ENCODE data around the gene KLHL15. TPM values are rescaled to one million over a fixed set of nuclear protein-coding genes. Genes with fewer than 3 reads are reported as not detected.

Gene KLHL15
- total and polyA plus RNA-seq, 2 of the 13 experiments (the other 11 are each of a cell fraction or from before 2014, with no cell fraction given) = 2.8 to 5.5 TPM

DNA sequence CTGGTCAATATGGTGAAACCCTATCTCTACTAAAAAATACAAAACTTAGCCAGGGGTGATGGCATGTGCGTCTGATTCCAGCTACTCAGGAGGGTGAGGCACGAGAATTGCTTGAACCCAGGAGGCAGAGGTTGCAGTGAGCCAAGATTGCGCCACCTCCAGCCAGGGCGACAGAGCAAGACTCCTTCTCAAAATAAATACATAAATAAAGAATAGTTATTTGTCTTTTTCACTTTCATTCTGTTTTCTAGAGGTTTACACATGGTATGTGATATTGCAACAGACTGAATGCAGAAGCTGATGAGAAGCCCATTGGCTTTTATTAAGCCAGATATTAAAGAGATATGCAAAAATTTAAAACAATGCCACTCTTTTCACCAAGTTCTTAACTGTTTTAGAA, 8.2 kb downstream of the KLHL15 start:
- WGBS (ENCODE audit: low lambda C conversion rate) = 94% methylated on average over 4 of the region's 4 CpGs
- ATAC-seq = no peak
- ChIA-PET POLR2A (no interaction called here), CTCF (ENCODE audit: low intra/inter-chr PET ratio, low total read pairs) (no interaction called here)
- Histone ChIP-seq H2AFZ (ENCODE audit: low read length) (no peak overlapping the region), H3K9me3 (ENCODE audit: low read length) (no peaks in the 10 kb centered on the region), H4K20me1 (ENCODE audit: insufficient read depth, low read length) (no peaks in the 10 kb centered on the region), H3K4me2 (ENCODE audit: low read depth, low read length) (no peak overlapping the region), H3K36me3 (replicated peaks in 1 of 2; ENCODE audit: control insufficient read depth in 1 of 2, insufficient read depth in 2 of 2, low read length in 2 of 2) (0 out of 5 replicates have a peak, but pooled peaks cover 0 to 3% of the 10 kb centered on the region in 2 experiments), H3K27ac (ENCODE audit: extremely low read length, insufficient read depth, low read length) (no peak overlapping the region), H3K9ac (ENCODE audit: insufficient read depth, low read depth, low read length) (no peak overlapping the region), H3K4me3 (replicated peaks in 1 of 3; ENCODE audit: insufficient read depth in 1 of 3, low read depth in 2 of 3, low read length in 3 of 3) (no peak overlapping the region), H3K27me3 (ENCODE audit: control insufficient read depth in 1 of 2, insufficient read depth in 2 of 2, low read length in 2 of 2) (no peaks in the 10 kb centered on the region), H3K4me1 (ENCODE audit: insufficient read depth, low read length) (peaks cover 23% of the 10 kb centered on the region), H3K79me2 (ENCODE audit: insufficient read depth, low read length) (peaks cover 43% of the 10 kb centered on the region)
- intact Hi-C loops (cut with micrococcal nuclease; ENCODE audit: unreplicated experiment) (no loop called here), in situ Hi-C loops (cut with HindIII; ENCODE audit: extremely low pct_ligation_motif_present, low pct_unique_long_range_greater_than_20kb) (no loop called here)
- TF ChIP-seq AGO1 (IDR thresholded peaks at IDR 0.05; ENCODE audit: low read depth, low read length, poor library complexity, severe bottlenecking) = no peak
- DNase-seq (ENCODE audit: low spot score) = no peak
- BruUV-seq (replicated peaks) = no TSS peak
- no peak for FAIRE-seq

GRCh38 chrX:24017674-24018073, 9.3 kb downstream of the KLHL15 start:
- H3K36me3 ChIP-seq (replicated peaks in 1 of 2; ENCODE audit: control insufficient read depth in 1 of 2, insufficient read depth in 2 of 2, low read length in 2 of 2) = 0 out of 5 replicates have a peak, but pooled peaks cover 0 to 3% of the 10 kb centered on the region in 2 experiments
- ATAC-seq = no peak
- H3K27ac ChIP-seq (ENCODE audit: extremely low read length, insufficient read depth, low read length) = no peak overlapping the region
- no peak for DNase-seq (ENCODE audit: low spot score)
- no peak for FAIRE-seq
- no peak overlapping the region for H3K4me3 ChIP-seq (replicated peaks in 1 of 3; ENCODE audit: insufficient read depth in 1 of 3, low read depth in 2 of 3, low read length in 3 of 3)
- peaks cover 23% of the 10 kb centered on the region for H3K4me1 ChIP-seq (ENCODE audit: insufficient read depth, low read length)
- H3K4me2 ChIP-seq (ENCODE audit: low read depth, low read length) = no peak overlapping the region
- peaks cover 33% of the 10 kb centered on the region for H3K79me2 ChIP-seq (ENCODE audit: insufficient read depth, low read length)
- no peaks in the 10 kb centered on the region for H4K20me1 ChIP-seq (ENCODE audit: insufficient read depth, low read length)
- no peaks in the 10 kb centered on the region for H3K27me3 ChIP-seq (ENCODE audit: control insufficient read depth in 1 of 2, insufficient read depth in 2 of 2, low read length in 2 of 2)
- intact Hi-C loops (cut with micrococcal nuclease; ENCODE audit: unreplicated experiment) = no loop called here
- no peak overlapping the region for H3K9ac ChIP-seq (ENCODE audit: insufficient read depth, low read depth, low read length)
- H2AFZ ChIP-seq (ENCODE audit: low read length) = no peak overlapping the region
- H3K9me3 ChIP-seq (ENCODE audit: low read length) = no peaks in the 10 kb centered on the region
- in situ Hi-C loops (cut with HindIII; ENCODE audit: extremely low pct_ligation_motif_present, low pct_unique_long_range_greater_than_20kb) = no loop called here
- CTCF ChIA-PET (ENCODE audit: low intra/inter-chr PET ratio, low total read pairs) = no interaction called here
- WGBS (ENCODE audit: low lambda C conversion rate) = 94% methylated on average over 9 of the region's 9 CpGs
- no TSS peak for BruUV-seq (replicated peaks)
- POLR2A ChIA-PET = no interaction called here
- TF ChIP-seq CSRNP2 (CRISPR knock-in tag; conservative IDR thresholded peaks at IDR 0.05; ENCODE audit: low read depth) (no peak), PAF1 (CRISPR knock-in tag; IDR thresholded peaks at IDR 0.05) (no peak), ZNF737 (CRISPR knock-in tag; IDR thresholded peaks at IDR 0.05; ENCODE audit: borderline replicate concordance) (no peak), ATF6 (CRISPR knock-in tag; conservative IDR thresholded peaks at IDR 0.05) (no peak), SP1 (IDR thresholded peaks at IDR 0.05) (no peak), SP1 (CRISPR knock-in tag; IDR thresholded peaks at IDR 0.05) (no peak), HOXA3 (CRISPR knock-in tag; IDR thresholded peaks at IDR 0.05) (no peak), MATR3 (CRISPR knock-in tag; IDR thresholded peaks at IDR 0.05) (no peak)
- TF ChIP-seq, protein P1, sequence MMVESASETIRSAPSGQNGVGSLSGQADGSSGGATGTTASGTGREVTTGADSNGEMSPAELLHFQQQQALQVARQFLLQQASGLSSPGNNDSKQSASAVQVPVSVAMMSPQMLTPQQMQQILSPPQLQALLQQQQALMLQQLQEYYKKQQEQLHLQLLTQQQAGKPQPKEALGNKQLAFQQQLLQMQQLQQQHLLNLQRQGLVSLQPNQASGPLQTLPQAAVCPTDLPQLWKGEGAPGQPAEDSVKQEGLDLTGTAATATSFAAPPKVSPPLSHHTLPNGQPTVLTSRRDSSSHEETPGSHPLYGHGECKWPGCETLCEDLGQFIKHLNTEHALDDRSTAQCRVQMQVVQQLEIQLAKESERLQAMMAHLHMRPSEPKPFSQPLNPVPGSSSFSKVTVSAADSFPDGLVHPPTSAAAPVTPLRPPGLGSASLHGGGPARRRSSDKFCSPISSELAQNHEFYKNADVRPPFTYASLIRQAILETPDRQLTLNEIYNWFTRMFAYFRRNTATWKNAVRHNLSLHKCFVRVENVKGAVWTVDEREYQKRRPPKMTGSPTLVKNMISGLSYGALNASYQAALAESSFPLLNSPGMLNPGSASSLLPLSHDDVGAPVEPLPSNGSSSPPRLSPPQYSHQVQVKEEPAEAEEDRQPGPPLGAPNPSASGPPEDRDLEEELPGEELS (CRISPR knock-in tag; IDR thresholded peaks at IDR 0.05) = no peak
- TF ChIP-seq, protein P2, sequence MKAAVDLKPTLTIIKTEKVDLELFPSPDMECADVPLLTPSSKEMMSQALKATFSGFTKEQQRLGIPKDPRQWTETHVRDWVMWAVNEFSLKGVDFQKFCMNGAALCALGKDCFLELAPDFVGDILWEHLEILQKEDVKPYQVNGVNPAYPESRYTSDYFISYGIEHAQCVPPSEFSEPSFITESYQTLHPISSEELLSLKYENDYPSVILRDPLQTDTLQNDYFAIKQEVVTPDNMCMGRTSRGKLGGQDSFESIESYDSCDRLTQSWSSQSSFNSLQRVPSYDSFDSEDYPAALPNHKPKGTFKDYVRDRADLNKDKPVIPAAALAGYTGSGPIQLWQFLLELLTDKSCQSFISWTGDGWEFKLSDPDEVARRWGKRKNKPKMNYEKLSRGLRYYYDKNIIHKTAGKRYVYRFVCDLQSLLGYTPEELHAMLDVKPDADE (CRISPR knock-in tag; IDR thresholded peaks at IDR 0.05) = no peak

Measured in HepG2 (cell line).